Prostate gland (tissue), 2 donors: ENCODE measurements around the gene PRAME.

Experiments
- CTCF ChIP-seq, 4 experiments: fragments of 200-600 bp in 2 of 4; fragments of 450-650 bp in 2 of 4; sonication (generic) in 2 of 4; IDR thresholded peaks; 1 replicate in 3 of 4; 2 replicates in 1 of 4; pipeline ENCODE4 v1.5.1; 2016 to 2019; ENCODE audit warnings: antibody characterized with exemption in 4 of 4, mild to moderate bottlenecking in 2 of 4, moderate library complexity in 2 of 4
- POLR2A ChIP-seq: fragments of 450-650 bp; IDR thresholded peaks from one replicate; pipeline ENCODE4 v1.6.1; 2016; ENCODE audit warnings: antibody characterized with exemption, mild to moderate bottlenecking

GRCh38 chr22:22558071-22558971 lies 744 bp downstream of the PRAME start:
- TF ChIP-seq CTCF (IDR thresholded peaks at IDR 0.05) (no peak), POLR2A (no peak)
